ENCODE data around the gene KCTD16.

Gene KCTD16

GRCh38 chr5:144460600-144460999 is 289.9 kb downstream of the KCTD16 start:
- H3K4me2 ChIP-seq (ENCODE audit: insufficient read depth, low read length): no peak overlapping the region
- ATAC-seq (ENCODE audit: insufficient read depth, low read depth) (no peak), DNase-seq (no peak)
- H3K4me1 ChIP-seq (ENCODE audit: insufficient read depth, low read length): no peaks in the 10 kb centered on the region
- no peaks in the 10 kb centered on the region for H4K20me1 ChIP-seq (ENCODE audit: insufficient read depth, low read length)
- H3K9ac ChIP-seq (ENCODE audit: low read depth, low read length): no peak overlapping the region
- H3K4me3 ChIP-seq (ENCODE audit: low read depth in 1 of 2, low read length in 2 of 2): no peak overlapping the region
- H3K9me3 ChIP-seq (ENCODE audit: insufficient read depth, low read length, severe bottlenecking): no peaks in the 10 kb centered on the region
- H3K79me2 ChIP-seq (ENCODE audit: insufficient read depth, low read length): no peaks in the 10 kb centered on the region
- H3K36me3 ChIP-seq (ENCODE audit: insufficient read depth, low read length): no peaks in the 10 kb centered on the region
- H3K27me3 ChIP-seq (ENCODE audit: insufficient read depth, low read length, poor library complexity): peaks cover 7% of the 10 kb centered on the region
- TF ChIP-seq CTCF (IDR thresholded peaks at IDR 0.05; ENCODE audit: borderline replicate concordance, extremely low read depth, low read length, poor library complexity, severe bottlenecking) (no peak), EZH2 (IDR thresholded peaks at IDR 0.05; ENCODE audit: borderline replicate concordance, low read depth, low read length, severe bottlenecking) (no peak)
- no peak overlapping the region for H2AFZ ChIP-seq (ENCODE audit: low read depth, low read length)
- no peak overlapping the region for H3K27ac ChIP-seq (ENCODE audit: low read length)

GRCh38 chr5:144462577-144462976 is 291.9 kb downstream of the KCTD16 start:
- no peak for TF ChIP-seq CTCF (IDR thresholded peaks at IDR 0.05; ENCODE audit: borderline replicate concordance, extremely low read depth, low read length, poor library complexity, severe bottlenecking)
- no peak for TF ChIP-seq EZH2 (IDR thresholded peaks at IDR 0.05; ENCODE audit: borderline replicate concordance, low read depth, low read length, severe bottlenecking)
- Histone ChIP-seq H3K36me3 (ENCODE audit: insufficient read depth, low read length) (no peaks in the 10 kb centered on the region), H3K27me3 (ENCODE audit: insufficient read depth, low read length, poor library complexity) (peaks cover 7% of the 10 kb centered on the region), H3K4me2 (ENCODE audit: insufficient read depth, low read length) (no peak overlapping the region), H4K20me1 (ENCODE audit: insufficient read depth, low read length) (no peaks in the 10 kb centered on the region), H3K79me2 (ENCODE audit: insufficient read depth, low read length) (no peaks in the 10 kb centered on the region), H3K27ac (ENCODE audit: low read length) (no peak overlapping the region), H3K9ac (ENCODE audit: low read depth, low read length) (no peak overlapping the region), H3K4me3 (ENCODE audit: low read depth in 1 of 2, low read length in 2 of 2) (no peak overlapping the region), H3K9me3 (ENCODE audit: insufficient read depth, low read length, severe bottlenecking) (no peaks in the 10 kb centered on the region), H3K4me1 (ENCODE audit: insufficient read depth, low read length) (no peaks in the 10 kb centered on the region), H2AFZ (ENCODE audit: low read depth, low read length) (no peak overlapping the region)
- no peak for ATAC-seq (ENCODE audit: insufficient read depth, low read depth)
- no peak for DNase-seq

GRCh38 chr5:144463481-144464223 is 293.0 kb downstream of the KCTD16 start:
- Histone ChIP-seq H3K4me3 (ENCODE audit: low read depth in 1 of 2, low read length in 2 of 2) (no peak overlapping the region), H3K4me2 (ENCODE audit: insufficient read depth, low read length) (no peak overlapping the region), H3K27me3 (ENCODE audit: insufficient read depth, low read length, poor library complexity) (peaks cover 7% of the 10 kb centered on the region), H3K27ac (ENCODE audit: low read length) (no peak overlapping the region), H3K9ac (ENCODE audit: low read depth, low read length) (no peak overlapping the region), H3K4me1 (ENCODE audit: insufficient read depth, low read length) (no peaks in the 10 kb centered on the region), H3K79me2 (ENCODE audit: insufficient read depth, low read length) (no peaks in the 10 kb centered on the region), H3K9me3 (ENCODE audit: insufficient read depth, low read length, severe bottlenecking) (no peaks in the 10 kb centered on the region), H3K36me3 (ENCODE audit: insufficient read depth, low read length) (no peaks in the 10 kb centered on the region), H4K20me1 (ENCODE audit: insufficient read depth, low read length) (no peaks in the 10 kb centered on the region), H2AFZ (ENCODE audit: low read depth, low read length) (no peak overlapping the region)
- no peak for TF ChIP-seq EZH2 (IDR thresholded peaks at IDR 0.05; ENCODE audit: borderline replicate concordance, low read depth, low read length, severe bottlenecking)
- no peak for TF ChIP-seq CTCF (IDR thresholded peaks at IDR 0.05; ENCODE audit: borderline replicate concordance, extremely low read depth, low read length, poor library complexity, severe bottlenecking)
- DNase-seq (no peak), ATAC-seq (ENCODE audit: insufficient read depth, low read depth) (no peak)
